A673 (cell line): ENCODE measurements around the gene FOXJ3. TPM values are rescaled to one million over a fixed set of nuclear protein-coding genes. Genes with fewer than 3 reads are reported as not detected.

Experiments used
- BruUV-seq: library from RNA; stranded (reverse); fragments of 400-500 nt; replicated peaks from 2 replicates; lab custom pipeline; 2021; lab: Mats Ljungman, UMichigan
- CTCF ChIA-PET: fragments of 300-600 bp; sonication (Branson Sonifier 250); formaldehyde crosslinking; loops from one replicate; lab custom pipeline; 2022; ENCODE audit warnings: antibody characterized with exemption; lab: Charles Lee
- POLR2A ChIA-PET: fragments of 300-600 bp; sonication (Branson Sonifier 250); formaldehyde crosslinking; loops from one replicate; lab custom pipeline; 2022; ENCODE audit warnings: antibody characterized with exemption; ENCODE audit not compliant: low non-redundant PET; lab: Charles Lee
- DNase-seq: peaks from one replicate; pipeline ENCODE4 v3.0.0-alpha.2; 2015; ENCODE audit warnings: low spot score
- H3K27ac ChIP-seq: fragments of 200-600 bp; sonication (generic); 2 replicates; pipeline ENCODE4 v1.5.1; 2016; ENCODE audit warnings: mixed run types, low read depth, mild to moderate bottlenecking, mixed read lengths, antibody characterized with exemption, low read length; ENCODE audit not compliant: poor library complexity, severe bottlenecking
- H3K27me3 ChIP-seq: fragments of 200-600 bp; sonication (generic); replicated peaks from 2 replicates; pipeline ENCODE4 v1.6.1; 2017; ENCODE audit warnings: mixed run types, low read depth, mild to moderate bottlenecking, mixed read lengths, antibody characterized with exemption, low read length; ENCODE audit not compliant: insufficient read depth, poor library complexity
- H3K36me3 ChIP-seq: fragments of 200-600 bp; sonication (generic); 2 replicates; pipeline ENCODE4 v1.6.1; 2016; ENCODE audit warnings: mixed run types, mild to moderate bottlenecking, mixed read lengths, antibody characterized with exemption, low read length; ENCODE audit not compliant: insufficient read depth, poor library complexity, severe bottlenecking
- H3K4me1 ChIP-seq: fragments of 200-600 bp; sonication (generic); 2 replicates; pipeline ENCODE4 v1.6.1; 2017; ENCODE audit warnings: mixed run types, mild to moderate bottlenecking, mixed read lengths, antibody characterized with exemption, low read length; ENCODE audit not compliant: insufficient read depth, poor library complexity, severe bottlenecking
- H3K4me3 ChIP-seq: fragments of 200-600 bp; sonication (generic); 2 replicates; pipeline ENCODE4 v1.5.1; 2016; ENCODE audit warnings: low read depth, mixed run types, mild to moderate bottlenecking, mixed read lengths, low read length; ENCODE audit not compliant: poor library complexity, severe bottlenecking
- H3K9me3 ChIP-seq: fragments of 200-600 bp; sonication (generic); 2 replicates; pipeline ENCODE4 v1.6.1; 2016; ENCODE audit warnings: mixed run types, low read depth, mild to moderate bottlenecking, mixed read lengths, antibody characterized with exemption, low read length; ENCODE audit not compliant: poor library complexity, severe bottlenecking
- CTCF ChIP-seq: fragments of 300-800, 200-600 bp; sonication (generic); conservative IDR thresholded peaks from 2 replicates; pipeline ENCODE4 v1.5.1; 2017; ENCODE audit warnings: low read depth, mild to moderate bottlenecking, antibody characterized with exemption, low read length, moderate library complexity, mixed read lengths
- EZH2 ChIP-seq: fragments of 200-600 bp; sonication (generic); IDR thresholded peaks from 2 replicates; pipeline ENCODE4 v1.6.1; 2017; ENCODE audit warnings: borderline replicate concordance, low read depth, mild to moderate bottlenecking, mixed read lengths, antibody characterized with exemption, low read length; ENCODE audit not compliant: poor library complexity, severe bottlenecking
- intact Hi-C: fragments of 100-400 bp; cut with micrococcal nuclease; formaldehyde crosslinking; loops from one replicate; pipeline ENCODE4 v1.10.0; 2022; ENCODE audit not compliant: unreplicated experiment
- total RNA-seq: library from RNA; stranded (reverse); gene quantifications from 2 replicates; pipeline ENCODE4 v1.2.3, GENCODE V29; 2021

Gene FOXJ3
- total RNA-seq, 1 experiment from 2014 or later, result 57.9 TPM

- CTCF ChIA-PET, result no interaction called here
- BruUV-seq, result no TSS peak
- Histone ChIP-seq H3K27me3 (no peaks in the 10 kb centered on the region), H3K9me3 (no peaks in the 10 kb centered on the region), H3K4me3 (no peak overlapping the region), H3K36me3 (peaks cover 6% of the 10 kb centered on the region), H3K27ac (no peak overlapping the region), H3K4me1 (peaks cover 3% of the 10 kb centered on the region)
- intact Hi-C loops, result no loop called here
- TF ChIP-seq CTCF, result no peak
- TF ChIP-seq EZH2, result no peak
- POLR2A ChIA-PET, result no interaction called here
- no peak for DNase-seq
These were observed 151.1 kb downstream of the FOXJ3 start for GRCh38 chr1:42183957-42184268.

- Histone ChIP-seq H3K9me3 (no peaks in the 10 kb centered on the region), H3K27me3 (no peaks in the 10 kb centered on the region), H3K4me1 (peaks cover 3% of the 10 kb centered on the region), H3K4me3 (no peak overlapping the region), H3K36me3 (peaks cover under 1% of the 10 kb centered on the region), H3K27ac (no peak overlapping the region)
- no peak for TF ChIP-seq CTCF
- no peak for TF ChIP-seq EZH2
- DNase-seq, result no peak
- no TSS peak for BruUV-seq
- intact Hi-C loops, result no loop called here
- POLR2A ChIA-PET, result no interaction called here
- CTCF ChIA-PET, result no interaction called here
These were observed 151.7 kb downstream of the FOXJ3 start for GRCh38 chr1:42183210-42183956.

GRCh38 chr1:42181687-42182086, 153.3 kb downstream of the FOXJ3 start:
- CTCF ChIA-PET, result no interaction called here
- Histone ChIP-seq H3K27ac (no peak overlapping the region), H3K27me3 (no peaks in the 10 kb centered on the region), H3K4me3 (no peak overlapping the region), H3K9me3 (no peaks in the 10 kb centered on the region), H3K4me1 (peaks cover 3% of the 10 kb centered on the region), H3K36me3 (no peaks in the 10 kb centered on the region)
- TF ChIP-seq CTCF (no peak), EZH2 (no peak)
- intact Hi-C loops, result no loop called here
- DNase-seq, result no peak
- BruUV-seq, result no TSS peak
- POLR2A ChIA-PET, result no interaction called here
